ENCODE data around the gene CPA4.

GRCh38 chr7:130351791-130352090 is 58.8 kb downstream of the CPA4 start:
- TF ChIP-seq CTCF (IDR thresholded peaks at IDR 0.05; ENCODE audit: poor library complexity), result no peak
- no peak for TF ChIP-seq EZH2 (IDR thresholded peaks at IDR 0.05; ENCODE audit: borderline replicate concordance)
- TF ChIP-seq EZH2phosphoT487 (IDR thresholded peaks at IDR 0.05; ENCODE audit: low read depth, severe bottlenecking, unreplicated experiment), result no peak

All from hepatocyte (in vitro differentiated cells).